Colon (tissue), 2 donors: Measurements from ENCODE around the gene SCTR.

Source experiments
- FAIRE-seq: peaks from 2 replicates; lab custom pipeline; 2012; peaks lifted over from hg19 to GRCh38; lab: Jason Lieb, UNC
- donor health status: control.
- donor health status: control.

SCTR gene

DNA sequence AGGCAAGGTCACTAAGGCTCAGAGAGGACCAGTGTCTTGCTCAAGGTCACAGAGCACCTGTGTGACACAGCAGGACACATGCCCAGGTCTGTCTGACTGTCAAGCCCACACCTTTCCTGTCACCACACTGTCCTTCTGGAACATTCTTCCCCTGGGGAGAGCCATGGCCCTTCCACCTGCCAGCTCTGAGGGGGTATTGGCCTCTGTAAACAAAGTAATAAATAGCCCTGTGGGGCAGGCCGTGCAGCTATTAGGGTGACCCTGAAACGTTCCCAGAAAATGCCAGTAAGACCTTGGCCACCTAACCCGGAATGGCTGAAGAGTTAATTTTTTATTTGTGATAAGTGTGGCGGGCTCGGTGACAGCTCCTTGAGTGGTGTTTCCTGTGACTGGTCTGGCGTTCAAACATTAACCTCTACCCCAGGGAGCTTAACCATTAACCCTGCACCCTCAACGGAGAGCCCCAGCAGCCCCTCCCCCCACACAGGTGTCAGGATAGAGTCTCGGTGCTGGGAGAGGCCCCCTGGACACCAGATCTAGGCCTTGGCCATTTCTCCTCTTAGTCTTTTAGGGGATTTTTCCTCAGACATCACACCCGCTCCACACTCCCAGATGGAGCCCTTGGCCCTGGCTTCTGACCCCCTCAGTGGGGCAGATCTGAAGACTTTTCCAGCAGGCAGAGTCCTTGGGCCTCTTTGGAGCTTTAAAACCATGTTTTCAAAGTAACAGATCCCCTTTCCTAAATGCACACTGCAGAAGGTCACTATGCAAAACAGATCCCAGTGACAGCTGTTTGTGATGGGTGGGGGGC is 36.6 kb downstream of the SCTR start:
- no peak for FAIRE-seq

DNA sequence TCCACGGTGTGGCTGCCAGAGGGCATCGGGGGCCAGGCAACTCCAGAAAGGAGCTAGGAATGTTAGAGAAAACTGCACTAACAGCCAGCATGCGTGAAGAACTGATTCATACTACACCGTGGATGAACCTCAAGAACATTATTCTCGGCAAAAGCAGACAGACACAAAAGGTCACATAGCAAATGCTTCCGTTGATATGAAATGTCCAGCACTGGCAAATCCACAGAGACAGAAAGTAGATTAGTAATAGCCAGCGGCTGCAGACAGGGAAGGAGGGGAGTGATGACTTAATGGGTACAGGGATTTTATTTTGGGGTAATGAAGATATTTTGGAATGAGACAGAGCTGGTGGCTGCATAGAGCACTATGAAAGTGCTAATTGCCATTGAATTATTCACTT is 37.4 kb downstream of the SCTR start:
- FAIRE-seq, result no peak

DNA sequence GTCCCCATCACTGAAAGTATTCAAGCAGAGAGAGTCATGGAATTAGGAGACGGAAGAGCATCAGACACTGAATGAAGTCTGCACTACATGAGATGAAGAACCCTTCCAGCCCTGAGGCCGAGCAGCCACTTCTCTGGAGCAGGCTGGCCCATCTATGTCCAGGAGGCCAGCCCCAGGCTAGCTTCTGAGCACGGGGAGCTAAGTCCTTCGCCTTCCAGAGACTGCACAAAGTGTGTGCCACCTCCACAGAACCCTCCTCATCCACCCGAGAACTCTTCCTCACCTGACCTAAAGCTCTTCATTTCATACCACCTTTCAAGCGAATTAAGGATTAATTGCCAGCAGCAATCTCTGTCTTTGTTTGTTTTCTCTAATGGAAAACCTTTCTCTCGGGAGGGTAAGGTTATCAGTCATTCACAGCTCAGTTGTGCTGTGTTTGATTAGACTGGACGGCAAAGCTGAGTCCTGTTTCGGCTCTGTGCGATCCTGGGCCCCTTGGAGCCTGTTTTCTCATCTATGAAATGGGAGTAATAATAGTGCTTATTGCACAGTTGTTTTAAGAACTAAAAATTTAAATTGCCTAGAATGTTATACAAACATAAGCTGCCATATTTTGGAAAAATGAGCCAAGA is 38.0 kb downstream of the SCTR start:
- no peak for FAIRE-seq

DNA sequence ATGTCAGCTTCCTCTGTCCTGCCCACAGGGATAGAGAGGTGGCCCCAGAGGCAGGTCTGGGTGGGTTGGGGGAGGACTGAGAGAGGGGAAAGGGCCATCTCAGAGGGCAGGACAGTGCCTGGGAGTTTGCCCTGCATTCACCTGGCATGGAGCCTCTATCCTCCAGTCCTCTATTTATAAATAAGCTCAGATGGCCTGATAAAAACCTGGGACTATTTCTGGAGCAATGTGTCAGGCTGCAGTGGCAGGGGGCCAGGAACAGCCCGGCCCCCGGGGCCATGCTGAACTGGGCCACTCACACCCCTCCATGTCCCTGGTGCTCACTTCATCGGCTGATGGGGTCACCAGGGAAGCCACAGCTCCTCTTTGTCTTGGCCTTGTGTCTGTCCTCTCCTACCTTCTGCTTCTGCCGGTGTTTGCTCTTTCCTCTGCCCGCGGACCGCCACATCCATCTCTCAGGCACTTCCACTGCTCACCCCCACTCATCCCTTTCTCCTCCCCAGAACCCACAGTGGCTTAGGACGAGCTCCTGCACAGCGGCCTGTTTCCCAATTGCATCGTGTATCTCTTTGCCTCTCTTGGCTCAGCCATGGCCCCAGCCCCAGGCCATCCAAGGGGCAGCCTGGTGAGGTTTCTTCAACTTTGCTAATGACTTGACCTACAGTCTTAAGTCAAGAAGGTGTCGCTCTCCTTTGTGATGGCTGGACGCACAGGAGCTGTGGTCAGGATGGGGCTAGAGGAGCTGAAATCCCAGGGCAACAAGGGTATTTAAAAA is 38.8 kb downstream of the SCTR start:
- no peak for FAIRE-seq

DNA sequence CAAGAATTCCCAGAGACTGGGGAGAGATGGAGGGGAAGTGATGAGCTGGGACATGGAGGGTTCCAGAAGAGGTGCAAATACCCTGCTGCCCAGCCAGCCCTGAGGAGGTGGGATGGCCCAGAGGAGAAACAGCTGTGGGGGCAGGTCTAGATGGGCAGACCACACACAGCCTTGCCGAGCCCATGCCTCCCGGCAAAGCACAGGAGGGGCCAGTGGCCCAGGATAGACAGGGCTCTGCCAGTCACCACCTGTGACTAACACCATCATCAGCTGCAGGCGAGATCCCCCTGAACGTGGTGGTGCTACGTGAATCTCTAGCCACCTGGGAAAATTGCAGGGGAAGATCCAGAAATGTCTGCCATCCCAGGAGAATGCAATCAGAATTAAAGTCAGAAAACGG is 39.4 kb downstream of the SCTR start:
- FAIRE-seq, result no peak

DNA sequence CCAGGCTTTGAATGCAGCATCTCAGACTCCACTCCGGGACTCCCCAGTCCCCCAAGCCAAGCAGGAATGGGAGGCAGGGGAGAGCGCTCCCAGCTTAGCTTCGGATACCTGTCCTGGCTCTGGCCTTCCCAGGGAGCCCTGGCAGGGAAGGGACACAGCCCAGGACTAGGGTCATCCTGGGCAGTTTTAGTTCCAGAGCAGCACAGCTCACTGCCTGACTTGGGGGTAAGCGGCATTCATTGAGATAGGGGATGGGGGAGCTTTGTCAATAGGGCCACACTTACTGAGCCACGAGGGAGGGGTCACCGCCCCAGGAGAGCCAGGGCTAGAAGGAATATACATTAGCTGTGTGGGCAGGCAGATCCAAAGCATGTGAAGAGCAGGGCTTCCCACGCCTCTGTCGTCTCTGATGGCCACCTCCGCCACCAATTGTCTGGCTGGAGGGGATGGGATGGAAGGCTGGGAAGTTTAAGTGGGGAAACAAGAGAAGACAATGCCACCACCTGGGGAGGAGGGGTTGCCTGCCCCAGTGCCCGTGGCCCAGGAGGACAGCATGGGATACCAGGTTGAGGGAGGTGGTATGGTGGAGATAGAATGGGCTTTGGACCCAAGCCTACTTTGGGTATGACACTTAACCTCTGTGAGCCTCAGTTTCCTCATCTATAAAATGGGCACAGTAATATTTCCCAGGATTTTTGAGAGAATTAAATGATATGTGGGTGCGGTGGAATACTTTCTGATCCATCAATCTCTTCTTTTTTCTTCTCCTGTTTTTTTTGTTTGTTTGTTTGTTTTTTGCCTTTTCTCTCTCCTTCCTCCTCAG is 40.2 kb downstream of the SCTR start:
- no peak for FAIRE-seq

DNA sequence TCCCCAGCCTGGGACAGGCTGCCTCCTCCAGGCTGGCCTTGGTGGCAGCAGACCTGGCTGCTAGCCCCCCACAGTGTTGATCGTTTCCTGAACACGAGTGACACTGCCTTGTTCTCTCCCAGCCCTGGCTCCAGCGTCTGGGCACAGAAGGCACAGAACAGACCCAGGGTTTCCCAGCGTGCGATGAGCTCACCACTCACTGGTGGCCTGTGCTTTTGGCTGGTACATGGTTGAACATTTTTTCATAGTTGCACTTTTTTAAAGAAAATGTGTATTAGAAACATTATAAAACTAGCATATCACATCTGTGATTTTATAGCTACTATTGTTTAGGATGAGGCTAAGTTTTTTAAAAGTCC is 40.9 kb downstream of the SCTR start:
- no peak for FAIRE-seq

DNA sequence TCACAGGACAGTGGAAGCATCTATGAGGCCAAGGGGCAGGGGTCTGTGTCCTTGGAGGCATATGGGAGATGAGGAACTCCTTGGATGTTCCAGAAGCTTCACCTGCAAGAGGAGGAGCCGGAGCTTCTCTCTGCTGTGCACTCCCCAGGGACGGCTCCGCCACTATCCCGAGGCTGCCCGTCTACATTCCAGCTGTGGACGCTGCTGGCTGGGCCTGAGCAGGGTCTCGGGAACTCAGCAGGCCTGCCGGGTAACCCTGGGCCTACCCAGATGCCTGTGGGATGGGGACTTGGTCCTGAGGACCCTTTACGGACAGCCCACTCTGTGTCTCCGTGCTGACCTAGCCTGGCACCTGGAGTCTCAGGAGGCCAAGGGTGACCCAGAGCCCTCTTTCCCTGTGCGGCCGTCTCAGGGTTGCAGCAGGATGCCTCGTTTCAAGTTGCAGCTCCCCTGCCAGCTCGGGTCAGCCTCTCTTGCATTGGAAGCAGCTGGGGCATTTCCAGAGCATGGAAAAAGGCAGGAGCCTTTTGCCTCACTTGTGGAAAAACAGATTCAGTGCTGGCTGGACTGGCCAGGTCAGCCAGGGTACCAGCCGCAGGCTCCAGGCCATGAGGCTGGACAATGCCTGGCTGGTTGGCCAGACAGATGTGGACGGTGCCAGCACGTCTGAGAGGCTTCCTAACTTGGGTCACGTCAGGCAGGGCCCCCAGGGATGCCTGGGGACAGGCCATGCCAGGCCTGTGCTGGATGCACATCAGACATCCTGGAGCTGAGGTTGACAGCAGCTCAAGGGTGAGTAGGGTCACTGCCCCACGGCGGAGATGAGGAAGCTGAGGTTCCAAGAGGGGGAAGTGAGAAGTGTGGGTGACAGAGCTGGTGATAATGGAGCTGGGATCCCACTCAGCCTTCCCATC is 41.5 kb downstream of the SCTR start:
- FAIRE-seq, result no peak

DNA sequence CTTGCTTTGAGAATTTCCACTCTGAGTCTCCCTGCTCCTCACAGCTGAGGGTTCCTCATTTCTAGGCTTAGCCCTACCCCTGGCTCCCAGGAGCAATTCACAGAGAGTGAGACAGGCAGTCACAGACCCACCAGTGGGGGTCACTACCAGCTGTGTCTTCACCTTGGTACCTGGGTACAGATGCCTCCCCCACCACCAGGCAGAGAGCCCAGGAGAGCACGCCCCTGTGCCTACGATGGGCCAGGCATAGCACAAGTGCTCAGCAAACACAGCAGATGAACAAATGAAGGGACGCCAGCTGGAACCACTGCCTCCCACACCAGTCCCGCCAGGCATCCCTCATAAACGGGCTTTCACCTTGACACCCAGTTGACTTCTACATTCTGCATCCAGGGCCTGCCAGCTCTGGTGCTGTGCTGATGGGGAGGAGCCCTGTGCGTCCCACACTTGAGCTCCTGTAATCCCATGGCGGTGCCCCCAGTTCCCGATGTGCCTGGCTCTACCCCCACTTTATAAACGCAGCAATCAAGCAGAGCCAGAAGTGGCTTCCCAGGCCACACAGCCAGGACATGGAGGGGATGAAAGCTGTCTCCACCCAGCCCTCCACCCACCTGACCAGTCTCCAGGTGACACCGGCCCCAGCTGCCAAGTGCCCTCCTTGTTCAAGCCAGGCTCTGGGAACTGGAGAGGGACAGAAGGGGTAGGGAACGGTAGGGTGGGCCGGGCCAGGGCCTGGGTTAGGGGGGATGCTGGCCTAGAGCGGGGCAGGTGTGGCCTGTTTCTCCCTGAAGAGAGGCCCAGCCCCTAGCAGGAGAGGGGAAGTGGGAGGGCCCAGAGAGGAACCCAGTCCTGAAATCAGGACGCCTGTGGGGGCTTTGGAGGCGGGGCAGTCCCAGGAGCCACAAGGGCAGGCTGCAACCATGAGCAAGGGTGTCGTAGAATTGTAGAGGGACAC is 42.5 kb downstream of the SCTR start:
- FAIRE-seq, result no peak

DNA sequence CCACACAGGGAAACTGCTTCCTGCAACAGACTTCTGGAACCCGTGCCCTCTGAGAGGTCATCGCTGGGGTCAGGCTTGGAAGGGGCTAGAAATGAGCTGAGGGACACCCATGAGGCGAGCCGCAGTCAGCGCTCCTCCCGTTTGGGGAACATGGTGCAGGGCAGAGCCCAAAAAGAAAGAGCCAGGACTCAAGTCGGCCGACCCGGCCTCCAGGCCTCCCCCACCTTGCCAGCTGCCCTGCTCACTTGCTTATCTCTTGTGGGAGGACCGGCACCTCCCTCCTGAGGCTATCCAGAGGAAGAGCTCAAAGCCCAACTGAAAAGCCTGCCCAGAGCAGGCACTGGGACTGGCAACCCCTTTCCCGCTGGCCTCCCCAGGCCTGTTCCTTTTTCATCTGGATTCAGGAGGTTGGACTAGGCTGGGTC is 43.6 kb downstream of the SCTR start:
- FAIRE-seq, result no peak

DNA sequence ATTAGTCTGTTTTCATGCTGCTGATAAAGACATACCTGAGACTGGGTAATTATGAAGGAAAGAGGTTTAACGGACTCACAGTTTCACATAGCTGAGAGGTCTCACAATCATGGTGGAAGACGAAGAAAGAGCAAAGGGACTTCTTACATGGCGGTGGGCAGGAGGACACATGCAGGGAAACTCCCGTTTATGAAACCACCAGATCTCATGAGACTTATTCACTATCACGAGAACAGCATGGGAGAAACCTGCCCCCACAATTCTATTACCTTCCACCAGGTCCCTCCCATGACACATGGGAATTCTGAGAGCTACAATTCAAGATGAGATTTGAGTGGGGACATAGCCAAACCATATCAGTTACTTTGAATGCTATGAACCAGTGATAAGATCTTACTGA is 44.1 kb downstream of the SCTR start:
- no peak for FAIRE-seq

DNA sequence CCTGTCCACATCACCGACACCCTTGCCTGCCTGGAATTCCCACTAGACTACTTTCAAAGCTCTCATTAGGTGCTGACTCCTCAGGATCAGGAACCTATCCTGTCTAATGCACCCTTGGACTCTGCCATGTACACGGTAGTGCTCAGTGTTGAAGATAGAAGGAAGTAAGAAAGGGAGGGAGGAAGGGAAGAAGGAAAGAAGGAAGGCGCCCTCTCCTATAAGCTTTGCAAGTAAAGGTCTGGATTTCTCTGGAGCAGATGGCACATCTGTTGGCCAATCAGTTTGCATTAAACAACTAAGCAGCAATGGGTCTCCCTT is 45.3 kb downstream of the SCTR start:
- FAIRE-seq, result no peak

DNA sequence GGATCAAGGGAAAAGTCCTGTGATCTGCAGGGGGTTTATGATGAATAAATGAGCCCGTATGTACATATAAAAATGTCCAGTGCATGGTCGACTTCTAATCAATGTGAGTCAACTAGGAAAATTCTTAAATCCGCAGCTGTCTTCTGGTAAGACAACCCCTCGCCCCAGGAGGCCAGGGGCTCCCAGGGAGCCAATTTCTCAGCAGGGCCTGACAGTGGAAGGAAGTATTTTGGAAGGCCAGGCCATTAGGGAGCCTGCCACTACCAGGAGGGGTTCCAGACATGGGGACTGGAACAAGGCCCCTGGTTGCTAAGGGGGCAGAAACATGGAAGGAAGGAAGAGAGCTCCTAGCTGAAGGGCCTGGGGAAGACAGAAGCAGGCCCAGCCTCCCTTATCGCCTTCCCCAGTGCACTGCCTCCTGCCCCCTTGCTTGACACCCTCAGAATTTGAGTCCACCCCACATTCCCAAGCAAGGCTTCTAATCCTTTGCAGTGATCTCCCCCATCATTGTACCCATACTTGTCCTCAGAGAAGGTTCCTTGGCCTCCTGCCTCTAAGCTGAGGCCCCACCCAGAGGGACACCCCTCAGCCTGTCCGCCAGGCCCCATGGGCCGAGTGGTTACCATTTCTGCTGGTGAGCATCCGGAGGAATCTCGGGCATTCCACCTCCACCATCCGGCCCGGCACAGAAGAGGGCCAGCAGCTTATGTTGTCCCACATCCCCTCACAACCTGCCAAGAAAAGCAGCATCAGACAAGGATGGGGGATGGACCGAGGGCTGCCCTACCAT is 45.9 kb downstream of the SCTR start:
- no peak for FAIRE-seq

DNA sequence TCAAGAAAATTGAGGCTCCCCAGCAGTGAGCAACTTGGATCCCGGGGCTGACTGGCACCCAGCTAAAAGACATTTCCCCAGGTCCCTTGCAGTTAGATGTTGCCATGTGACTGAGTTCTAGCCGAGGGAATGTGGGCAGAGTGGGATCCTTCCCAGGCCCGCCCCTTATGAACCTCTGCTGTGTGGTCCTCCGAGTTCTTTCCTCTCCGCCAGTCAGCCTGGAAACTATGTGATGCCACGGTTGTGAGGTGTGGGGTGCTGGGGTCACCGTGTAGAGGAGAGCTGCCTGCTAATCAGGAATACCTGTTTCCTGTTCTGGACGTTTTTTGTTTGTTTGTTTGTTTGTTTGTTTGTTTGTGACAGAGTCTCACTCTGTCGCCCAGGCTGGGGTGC is 47.2 kb downstream of the SCTR start:
- FAIRE-seq, result no peak

DNA sequence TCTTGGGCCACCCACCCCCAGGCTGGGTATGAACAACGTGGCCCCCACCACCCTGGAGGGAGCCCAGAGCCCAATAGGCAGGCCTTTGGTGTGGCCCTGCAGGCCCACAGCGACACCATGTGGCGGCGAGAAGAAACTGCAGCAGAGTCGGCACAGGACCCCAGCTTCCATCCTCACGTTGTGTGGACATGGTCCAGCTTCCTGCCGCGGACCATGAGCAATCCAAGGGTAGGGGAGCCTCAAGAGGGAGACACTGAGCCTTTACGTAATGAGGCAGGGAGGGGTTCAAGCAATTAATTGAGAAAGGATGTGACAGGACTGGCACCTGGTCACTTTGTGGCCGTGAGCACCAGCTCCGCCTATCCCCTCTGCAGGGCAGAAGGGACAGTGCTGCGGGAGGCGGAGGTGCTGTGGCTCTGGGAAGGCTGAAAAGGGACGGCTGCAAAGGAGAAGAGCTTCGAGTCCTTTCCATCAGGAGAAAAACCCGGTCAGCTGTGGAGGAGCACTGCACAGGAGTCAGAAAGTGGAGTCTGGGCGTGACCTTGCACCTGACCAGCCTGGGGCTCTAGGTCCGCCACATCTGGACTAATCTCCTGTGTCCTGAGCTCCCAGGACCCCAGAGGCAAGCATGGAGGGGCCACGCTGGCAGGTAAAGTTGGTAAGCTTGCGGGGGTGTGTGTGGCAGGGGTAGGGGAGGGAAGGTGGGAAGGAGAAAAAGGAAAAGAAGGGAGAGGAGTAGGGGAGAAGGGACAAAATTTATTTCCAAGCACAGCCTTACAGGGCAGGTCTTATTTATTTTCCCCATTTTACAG is 47.8 kb downstream of the SCTR start:
- no peak for FAIRE-seq

DNA sequence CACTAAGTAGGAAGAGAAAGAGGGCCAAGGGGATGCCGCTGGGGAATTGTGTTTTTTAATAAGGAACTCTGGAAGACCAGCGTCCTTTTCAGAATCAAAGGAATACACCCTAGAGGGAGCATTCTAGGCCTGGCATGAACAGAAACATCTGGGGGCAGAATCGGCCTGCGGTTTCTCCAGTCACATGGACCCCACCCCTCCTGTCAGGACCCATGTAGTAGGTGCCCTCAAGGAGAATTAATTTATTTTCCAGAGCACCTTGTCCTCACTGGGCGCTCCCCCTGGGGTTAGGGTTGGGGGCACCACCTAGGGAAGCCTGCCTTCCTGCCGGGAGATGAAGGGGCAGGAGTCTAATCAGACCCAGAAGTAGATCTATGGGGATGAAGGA is 48.4 kb downstream of the SCTR start:
- FAIRE-seq, result no peak

DNA sequence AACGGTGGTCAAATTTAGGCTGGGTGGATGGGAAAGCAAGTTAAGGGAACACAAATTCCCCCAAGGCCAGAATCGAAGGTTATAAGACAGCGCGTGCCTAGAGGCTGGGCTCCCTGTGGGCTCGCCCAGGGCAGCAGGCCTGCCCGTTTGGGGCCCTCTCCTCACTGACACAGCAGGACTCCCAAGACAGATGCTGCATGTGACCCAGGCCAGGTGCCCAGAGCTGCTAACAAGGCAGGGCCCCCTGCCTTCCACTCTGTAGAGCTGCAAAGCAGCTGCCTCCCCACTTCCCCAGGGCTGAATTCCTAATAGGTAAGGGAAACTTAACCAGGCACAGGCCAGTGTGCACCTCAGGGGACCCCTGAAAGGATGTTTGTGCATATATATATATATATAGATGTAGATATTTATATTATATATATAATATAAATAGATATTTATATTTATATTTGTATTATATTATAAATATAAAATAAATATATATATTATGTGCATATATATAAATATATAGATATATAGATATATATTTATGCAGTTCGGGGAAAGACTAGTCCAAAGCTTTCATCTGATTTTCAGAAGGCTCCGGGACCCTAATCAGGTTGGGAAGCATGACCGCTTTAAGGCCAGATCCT is 48.9 kb downstream of the SCTR start:
- no peak for FAIRE-seq
